ENCODE results near the gene CFAP298. TPM values are rescaled to one million over a fixed set of nuclear protein-coding genes. Genes with fewer than 3 reads are reported as not detected.

Gene CFAP298
- polyA plus RNA-seq, 1 of the 3 experiments (the other 2 are of a cell fraction), result 57.8 TPM

- CTCF ChIA-PET, result interaction anchor here (2.1 to 3.6 kb wide), 2 partner anchors 11 to 21 kb away, joined by 7 to 24 read pairs; no protein-coding TSS in a partner anchor
These were observed 22.0 kb downstream of the CFAP298 start for GRCh38 chr21:32590130-32590529.

DNA sequence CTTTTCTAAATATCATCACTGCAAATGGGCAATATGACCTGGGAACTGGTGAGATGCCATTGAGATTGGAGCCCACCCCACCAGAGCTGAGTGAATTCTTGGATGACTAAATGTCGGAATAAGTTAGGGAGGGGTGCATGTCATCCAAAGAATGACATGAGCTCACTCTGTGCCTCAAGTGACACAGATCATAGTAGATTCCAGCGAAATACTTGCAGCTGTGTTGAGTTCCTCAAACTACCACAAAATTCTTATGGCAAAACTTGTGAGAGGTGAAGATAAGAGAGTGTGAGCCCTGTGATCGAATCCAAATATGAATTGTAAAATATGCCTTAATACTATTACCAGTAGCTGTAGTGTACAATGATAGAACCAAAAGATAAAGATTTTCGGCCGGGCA, 24.5 kb downstream of the CFAP298 start:
- H3K4me1 ChIP-seq (ENCODE audit: control insufficient read depth in 1 of 2, insufficient read depth in 2 of 2, low read depth in 1 of 2, low read length in 1 of 2), result no peaks in the 10 kb centered on the region
- H3K27me3 ChIP-seq (ENCODE audit: insufficient read depth), result no peaks in the 10 kb centered on the region
- H3K36me3 ChIP-seq (replicated peaks in 1 of 2; ENCODE audit: control insufficient read depth in 1 of 2, insufficient read depth in 2 of 2, low read length in 1 of 2), result no peaks in the 10 kb centered on the region
- ChIA-PET POLR2A (no interaction called here), CTCF (interaction anchor here (0.8 to 2.2 kb wide), 4 partner anchors 9 to 184 kb away, joined by 3 to 7 read pairs (median 6); no protein-coding TSS in a partner anchor)
- H3K79me2 ChIP-seq (ENCODE audit: insufficient read depth), result no peaks in the 10 kb centered on the region
- 93% methylated on average over 5 of the region's 5 CpGs for WGBS (ENCODE audit: low lambda C conversion rate)
- no peak overlapping the region for H3K4me2 ChIP-seq
- H3K27ac ChIP-seq (ENCODE audit: low read depth in 2 of 2, low read length in 1 of 2), result no peak overlapping the region
- H3K9me3 ChIP-seq, result no peaks in the 10 kb centered on the region
- TF ChIP-seq USF1 (IDR thresholded peaks at IDR 0.05; ENCODE audit: borderline replicate concordance, low read depth) (no peak), EZH2phosphoT487 (IDR thresholded peaks at IDR 0.05; ENCODE audit: borderline replicate concordance, low read depth) (no peak), MXI1 (IDR thresholded peaks at IDR 0.05; ENCODE audit: low read depth, low read length) (no peak), TCF12 (IDR thresholded peaks at IDR 0.05) (no peak), EP300 (IDR thresholded peaks at IDR 0.05; ENCODE audit: borderline replicate concordance in 1 of 2, low read depth in 1 of 2, low read length in 1 of 2) (no peak), SMC3 (IDR thresholded peaks at IDR 0.05; ENCODE audit: low read depth, low read length) (no peak), ZBTB33 (IDR thresholded peaks at IDR 0.05; ENCODE audit: borderline replicate concordance, low read depth) (no peak), FOXJ3 (CRISPR knock-in tag; IDR thresholded peaks at IDR 0.05) (no peak)
- DNase-seq, result no peak
- no peak overlapping the region for H2AFZ ChIP-seq (ENCODE audit: low read depth)
- H3K9me2 ChIP-seq, result no peaks in the 10 kb centered on the region
- H3K4me3 ChIP-seq (ENCODE audit: low read depth in 2 of 2, low read length in 1 of 2), result no peak overlapping the region
- H3K9ac ChIP-seq, result no peak overlapping the region
- H4K20me1 ChIP-seq (ENCODE audit: insufficient read depth), result no peaks in the 10 kb centered on the region
- H3F3A ChIP-seq (replicated peaks; ENCODE audit: insufficient read depth), result no peaks in the 10 kb centered on the region

More at GRCh38 chr21:32590130-32590529, 22.0 kb downstream of the CFAP298 start:
- no peaks in the 10 kb centered on the region for H3K9me3 ChIP-seq
- H3K4me3 ChIP-seq (ENCODE audit: low read depth in 2 of 2, low read length in 1 of 2), result no peak overlapping the region
- H3K9me2 ChIP-seq, result no peaks in the 10 kb centered on the region
- POLR2A ChIA-PET, result no interaction called here
- no peaks in the 10 kb centered on the region for H4K20me1 ChIP-seq (ENCODE audit: insufficient read depth)
- TF ChIP-seq JUND (IDR thresholded peaks at IDR 0.05), result no peak
- TF ChIP-seq FOSL2 (IDR thresholded peaks at IDR 0.05; ENCODE audit: borderline replicate concordance, low read depth), result no peak
- TF ChIP-seq MXI1 (IDR thresholded peaks at IDR 0.05; ENCODE audit: low read depth, low read length), result no peak
- H3K4me1 ChIP-seq (ENCODE audit: control insufficient read depth in 1 of 2, insufficient read depth in 2 of 2, low read depth in 1 of 2, low read length in 1 of 2), result no peaks in the 10 kb centered on the region; a peak in 1 of 4 replicates
- no peaks in the 10 kb centered on the region for H3K27me3 ChIP-seq (ENCODE audit: insufficient read depth)
- H3K9ac ChIP-seq, result no peak overlapping the region
- WGBS (ENCODE audit: low lambda C conversion rate), result 80% methylated on average over 4 of the region's 4 CpGs
- no peaks in the 10 kb centered on the region for H3K79me2 ChIP-seq (ENCODE audit: insufficient read depth)
- H3K27ac ChIP-seq (ENCODE audit: low read depth in 2 of 2, low read length in 1 of 2), result no peak overlapping the region
- H3F3A ChIP-seq (replicated peaks; ENCODE audit: insufficient read depth), result no peaks in the 10 kb centered on the region
- H3K4me2 ChIP-seq, result no peak overlapping the region
- no peaks in the 10 kb centered on the region for H3K36me3 ChIP-seq (replicated peaks in 1 of 2; ENCODE audit: control insufficient read depth in 1 of 2, insufficient read depth in 2 of 2, low read length in 1 of 2)
- DNase-seq, result no peak
- no peak overlapping the region for H2AFZ ChIP-seq (ENCODE audit: low read depth)

Data from SK-N-SH (cell line).